ENCODE data around the gene VRK1.

VRK1 gene

GRCh38 chr14:96817750-96818666 is 20.8 kb downstream of the VRK1 start:
- no peaks in the 10 kb centered on the region for H3K4me1 ChIP-seq (ENCODE audit: control insufficient read depth in 5 of 5, insufficient read depth in 5 of 5, low read length in 5 of 5)
- H3K36me3 ChIP-seq (ENCODE audit: control insufficient read depth in 5 of 5, insufficient read depth in 5 of 5, low read length in 5 of 5) = no peaks in the 10 kb centered on the region
- H3K9ac ChIP-seq (ENCODE audit: low read length in 5 of 5) = no peak overlapping the region
- H3K9me3 ChIP-seq (ENCODE audit: control insufficient read depth in 5 of 5, low read length in 5 of 5) = no peaks in the 10 kb centered on the region
- H3K27me3 ChIP-seq (ENCODE audit: control insufficient read depth in 5 of 5, insufficient read depth in 4 of 5, low read length in 5 of 5) = no peaks in the 10 kb centered on the region
- no peak overlapping the region for H3K27ac ChIP-seq (ENCODE audit: low read depth, low read length)
- H3K4me3 ChIP-seq (ENCODE audit: low read depth in 1 of 5, low read length in 5 of 5) = no peak overlapping the region

DNA sequence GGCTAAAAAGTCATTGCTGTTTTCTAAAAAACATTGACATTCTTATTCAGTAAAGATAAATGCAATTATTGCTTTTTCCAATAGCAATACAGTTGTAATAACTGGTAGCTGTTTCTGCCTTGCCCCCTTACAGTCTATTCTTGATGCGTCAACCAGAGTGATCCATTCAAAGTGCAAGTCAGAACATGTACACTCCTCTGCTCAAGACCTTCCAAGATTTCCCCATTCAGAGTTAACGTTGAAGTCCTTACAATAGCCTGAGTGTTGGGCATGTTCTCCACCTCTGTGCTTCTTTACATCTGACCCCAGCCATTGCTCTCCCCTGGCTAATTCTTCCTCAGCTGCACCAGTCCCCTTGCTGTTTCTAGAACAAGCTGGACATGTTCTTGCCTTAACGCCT is 24.3 kb downstream of the VRK1 start:
- Histone ChIP-seq H3K27me3 (ENCODE audit: control insufficient read depth in 5 of 5, insufficient read depth in 4 of 5, low read length in 5 of 5) (no peaks in the 10 kb centered on the region), H3K9me3 (ENCODE audit: control insufficient read depth in 5 of 5, low read length in 5 of 5) (no peaks in the 10 kb centered on the region), H3K36me3 (ENCODE audit: control insufficient read depth in 5 of 5, insufficient read depth in 5 of 5, low read length in 5 of 5) (no peaks in the 10 kb centered on the region)

DNA sequence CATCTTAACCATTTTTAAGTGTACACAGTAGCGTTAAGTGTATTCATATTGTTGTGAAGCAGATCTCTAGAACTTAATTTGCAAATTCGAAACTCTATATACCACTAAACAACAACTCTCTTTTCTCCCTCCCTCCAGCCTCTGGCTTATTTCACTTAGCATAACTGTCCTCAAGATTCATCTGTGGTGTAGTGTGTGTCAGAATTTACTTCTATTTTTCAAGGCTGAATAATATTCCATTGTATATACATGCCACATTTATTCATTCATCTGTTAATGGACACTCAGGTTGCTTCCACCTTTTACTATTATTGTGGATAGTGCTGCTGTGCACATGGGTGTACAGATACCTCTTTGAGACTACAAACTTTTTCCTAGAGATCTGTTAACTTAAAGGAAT is 26.5 kb downstream of the VRK1 start:
- H3K36me3 ChIP-seq (ENCODE audit: control insufficient read depth in 5 of 5, insufficient read depth in 5 of 5, low read length in 5 of 5) = no peaks in the 10 kb centered on the region
- H3K27me3 ChIP-seq (ENCODE audit: control insufficient read depth in 5 of 5, insufficient read depth in 4 of 5, low read length in 5 of 5) = no peaks in the 10 kb centered on the region
- no peak overlapping the region for H3K9ac ChIP-seq (ENCODE audit: low read length in 5 of 5)
- peaks cover 0 to 2% (median 0%) of the 10 kb centered on the region in 5 donors for H3K4me1 ChIP-seq (ENCODE audit: control insufficient read depth in 5 of 5, insufficient read depth in 5 of 5, low read length in 5 of 5)
- H3K27ac ChIP-seq (ENCODE audit: low read depth, low read length) = no peak overlapping the region
- H3K9me3 ChIP-seq (ENCODE audit: control insufficient read depth in 5 of 5, low read length in 5 of 5) = no peaks in the 10 kb centered on the region
- no peak overlapping the region for H3K4me3 ChIP-seq (ENCODE audit: low read depth in 1 of 5, low read length in 5 of 5)

More for the DNA sequence above, 24.3 kb downstream of the VRK1 start:
- peaks cover 0 to 2% (median 0%) of the 10 kb centered on the region in 5 donors for H3K4me1 ChIP-seq (ENCODE audit: control insufficient read depth in 5 of 5, insufficient read depth in 5 of 5, low read length in 5 of 5)
- H3K9ac ChIP-seq (ENCODE audit: low read length in 5 of 5) = no peak overlapping the region
- H3K4me3 ChIP-seq (ENCODE audit: low read depth in 1 of 5, low read length in 5 of 5) = no peak overlapping the region
- H3K27ac ChIP-seq (ENCODE audit: low read depth, low read length) = no peak overlapping the region

GRCh38 chr14:96824283-96824682 is 27.1 kb downstream of the VRK1 start:
- Histone ChIP-seq H3K27ac (ENCODE audit: low read depth, low read length) (no peak overlapping the region), H3K9me3 (ENCODE audit: control insufficient read depth in 5 of 5, low read length in 5 of 5) (no peaks in the 10 kb centered on the region), H3K27me3 (ENCODE audit: control insufficient read depth in 5 of 5, insufficient read depth in 4 of 5, low read length in 5 of 5) (no peaks in the 10 kb centered on the region), H3K36me3 (ENCODE audit: control insufficient read depth in 5 of 5, insufficient read depth in 5 of 5, low read length in 5 of 5) (no peaks in the 10 kb centered on the region), H3K4me1 (ENCODE audit: control insufficient read depth in 5 of 5, insufficient read depth in 5 of 5, low read length in 5 of 5) (peaks cover 0 to 2% (median 0%) of the 10 kb centered on the region in 5 donors), H3K4me3 (ENCODE audit: low read depth in 1 of 5, low read length in 5 of 5) (no peak overlapping the region), H3K9ac (ENCODE audit: low read length in 5 of 5) (no peak overlapping the region)

GRCh38 chr14:96826818-96827217 is 29.6 kb downstream of the VRK1 start:
- Histone ChIP-seq H3K4me1 (ENCODE audit: control insufficient read depth in 5 of 5, insufficient read depth in 5 of 5, low read length in 5 of 5) (peaks cover 0 to 2% (median 0%) of the 10 kb centered on the region in 5 donors), H3K36me3 (ENCODE audit: control insufficient read depth in 5 of 5, insufficient read depth in 5 of 5, low read length in 5 of 5) (peaks cover 0 to 2% (median 0%) of the 10 kb centered on the region in 5 donors), H3K27me3 (ENCODE audit: control insufficient read depth in 5 of 5, insufficient read depth in 4 of 5, low read length in 5 of 5) (no peaks in the 10 kb centered on the region), H3K9ac (ENCODE audit: low read length in 5 of 5) (no peak overlapping the region), H3K9me3 (ENCODE audit: control insufficient read depth in 5 of 5, low read length in 5 of 5) (peaks cover 0 to 4% (median 0%) of the 10 kb centered on the region in 5 donors), H3K27ac (ENCODE audit: low read depth, low read length) (no peak overlapping the region), H3K4me3 (ENCODE audit: low read depth in 1 of 5, low read length in 5 of 5) (no peak overlapping the region)

DNA sequence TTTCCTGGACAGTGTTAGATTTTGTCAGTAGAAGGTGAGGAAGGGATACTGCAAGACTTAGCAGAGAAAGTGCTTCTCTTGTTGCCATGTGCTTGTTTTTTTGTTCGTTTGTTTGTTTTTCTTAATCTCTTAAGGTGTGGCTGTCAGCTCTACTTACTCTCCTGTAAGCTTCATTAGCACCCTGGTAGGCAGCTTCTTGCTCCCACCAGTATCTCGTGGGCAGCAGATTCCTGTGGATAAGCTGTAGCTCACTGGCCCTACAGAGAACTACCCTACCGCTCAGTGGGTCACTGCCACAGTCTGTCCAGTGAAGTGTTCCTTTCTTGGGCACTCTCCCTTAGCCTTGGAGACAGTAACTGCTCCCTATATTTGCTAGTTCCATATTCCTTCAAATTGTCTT is 30.1 kb downstream of the VRK1 start:
- no peak overlapping the region for H3K4me3 ChIP-seq (ENCODE audit: low read depth in 1 of 5, low read length in 5 of 5)
- H3K9me3 ChIP-seq (ENCODE audit: control insufficient read depth in 5 of 5, low read length in 5 of 5) = peaks cover 0 to 4% (median 0%) of the 10 kb centered on the region in 5 donors
- H3K9ac ChIP-seq (ENCODE audit: low read length in 5 of 5) = no peak overlapping the region
- H3K27me3 ChIP-seq (ENCODE audit: control insufficient read depth in 5 of 5, insufficient read depth in 4 of 5, low read length in 5 of 5) = no peaks in the 10 kb centered on the region
- no peak overlapping the region for H3K27ac ChIP-seq (ENCODE audit: low read depth, low read length)
- peaks cover 0 to 2% (median 0%) of the 10 kb centered on the region in 5 donors for H3K4me1 ChIP-seq (ENCODE audit: control insufficient read depth in 5 of 5, insufficient read depth in 5 of 5, low read length in 5 of 5)
- peaks cover 0 to 2% (median 0%) of the 10 kb centered on the region in 5 donors for H3K36me3 ChIP-seq (ENCODE audit: control insufficient read depth in 5 of 5, insufficient read depth in 5 of 5, low read length in 5 of 5)

DNA sequence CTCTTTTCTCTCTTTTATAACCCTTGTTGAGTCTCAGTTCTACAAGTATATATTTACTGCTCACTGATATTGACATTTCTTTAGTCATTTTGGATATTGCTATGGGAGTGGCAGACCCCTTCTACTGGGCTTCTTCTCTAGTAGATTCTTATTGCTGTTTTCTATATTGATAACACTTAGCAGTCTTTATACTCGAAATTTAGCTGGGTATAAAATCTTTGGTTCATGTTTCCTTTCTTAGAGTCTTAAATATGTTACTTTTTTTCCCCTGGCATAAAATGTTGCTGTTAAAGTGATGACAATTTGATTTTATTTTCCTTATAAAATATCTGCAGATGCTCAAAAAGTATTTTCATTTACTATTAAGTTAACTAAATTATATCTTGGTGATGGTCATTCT is 32.6 kb downstream of the VRK1 start:
- H3K36me3 ChIP-seq (ENCODE audit: control insufficient read depth in 5 of 5, insufficient read depth in 5 of 5, low read length in 5 of 5) = peaks cover 0 to 9% (median 2%) of the 10 kb centered on the region in 5 donors

DNA sequence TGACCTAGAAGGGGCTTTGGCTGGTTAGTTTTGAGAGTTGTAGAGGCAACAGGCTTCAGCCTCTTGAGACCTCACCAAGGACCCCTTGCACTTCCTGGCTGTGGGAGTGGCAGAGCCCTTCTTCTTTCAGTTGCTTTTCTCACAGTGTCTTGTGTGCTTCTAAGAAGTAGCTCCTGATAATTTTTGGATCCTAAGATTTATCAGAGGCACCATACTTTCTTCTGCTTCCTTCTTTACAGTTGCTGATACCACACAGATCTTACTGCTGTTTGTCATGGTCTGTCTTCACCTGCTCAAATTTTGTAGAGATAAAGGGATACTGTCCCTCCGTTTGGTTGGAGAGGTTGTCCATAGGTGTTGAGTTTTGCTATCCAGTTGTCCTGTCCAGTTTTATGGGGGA is 33.8 kb downstream of the VRK1 start:
- H3K4me3 ChIP-seq (ENCODE audit: low read depth in 1 of 5, low read length in 5 of 5) = no peak overlapping the region
- no peak overlapping the region for H3K27ac ChIP-seq (ENCODE audit: low read depth, low read length)
- H3K36me3 ChIP-seq (ENCODE audit: control insufficient read depth in 5 of 5, insufficient read depth in 5 of 5, low read length in 5 of 5) = peaks cover 0 to 17% (median 4%) of the 10 kb centered on the region in 5 donors
- H3K27me3 ChIP-seq (ENCODE audit: control insufficient read depth in 5 of 5, insufficient read depth in 4 of 5, low read length in 5 of 5) = no peaks in the 10 kb centered on the region
- peaks cover 0 to 2% (median 0%) of the 10 kb centered on the region in 5 donors for H3K4me1 ChIP-seq (ENCODE audit: control insufficient read depth in 5 of 5, insufficient read depth in 5 of 5, low read length in 5 of 5)
- H3K9me3 ChIP-seq (ENCODE audit: control insufficient read depth in 5 of 5, low read length in 5 of 5) = peaks cover 0 to 4% (median 0%) of the 10 kb centered on the region in 5 donors
- no peak overlapping the region for H3K9ac ChIP-seq (ENCODE audit: low read length in 5 of 5)

More for the DNA sequence above, 32.6 kb downstream of the VRK1 start:
- H3K9ac ChIP-seq (ENCODE audit: low read length in 5 of 5) = no peak overlapping the region
- H3K9me3 ChIP-seq (ENCODE audit: control insufficient read depth in 5 of 5, low read length in 5 of 5) = peaks cover 0 to 4% (median 0%) of the 10 kb centered on the region in 5 donors
- H3K4me1 ChIP-seq (ENCODE audit: control insufficient read depth in 5 of 5, insufficient read depth in 5 of 5, low read length in 5 of 5) = peaks cover 0 to 2% (median 0%) of the 10 kb centered on the region in 5 donors
- no peak overlapping the region for H3K27ac ChIP-seq (ENCODE audit: low read depth, low read length)
- H3K27me3 ChIP-seq (ENCODE audit: control insufficient read depth in 5 of 5, insufficient read depth in 4 of 5, low read length in 5 of 5) = no peaks in the 10 kb centered on the region
- H3K4me3 ChIP-seq (ENCODE audit: low read depth in 1 of 5, low read length in 5 of 5) = no peak overlapping the region

DNA sequence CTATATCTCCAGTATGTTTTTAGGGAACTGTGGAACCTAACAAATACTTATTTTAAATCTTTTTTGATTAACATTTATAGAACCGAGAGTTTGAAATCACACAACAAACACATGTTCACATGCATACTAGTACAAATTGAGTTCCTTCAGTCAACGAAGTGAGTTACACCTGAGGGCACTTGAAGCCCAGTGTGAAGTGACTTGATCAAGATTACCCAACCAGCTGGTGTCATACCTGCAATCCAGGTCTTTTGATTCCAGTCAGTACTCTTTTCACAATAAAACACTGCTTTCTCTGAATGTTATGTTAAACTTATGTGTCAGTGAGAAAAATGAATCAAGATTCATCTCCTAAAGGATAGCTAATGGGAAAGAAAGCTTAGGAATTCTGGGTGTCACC is 35.2 kb downstream of the VRK1 start:
- no peaks in the 10 kb centered on the region for H3K27me3 ChIP-seq (ENCODE audit: control insufficient read depth in 5 of 5, insufficient read depth in 4 of 5, low read length in 5 of 5)
- H3K9me3 ChIP-seq (ENCODE audit: control insufficient read depth in 5 of 5, low read length in 5 of 5) = peaks cover 0 to 4% (median 0%) of the 10 kb centered on the region in 5 donors
- peaks cover 6 to 21% (median 9%) of the 10 kb centered on the region in 5 donors for H3K36me3 ChIP-seq (ENCODE audit: control insufficient read depth in 5 of 5, insufficient read depth in 5 of 5, low read length in 5 of 5)
- no peak overlapping the region for H3K4me3 ChIP-seq (ENCODE audit: low read depth in 1 of 5, low read length in 5 of 5)
- no peak overlapping the region for H3K27ac ChIP-seq (ENCODE audit: low read depth, low read length)
- H3K4me1 ChIP-seq (ENCODE audit: control insufficient read depth in 5 of 5, insufficient read depth in 5 of 5, low read length in 5 of 5) = no peaks in the 10 kb centered on the region
- H3K9ac ChIP-seq (ENCODE audit: low read length in 5 of 5) = no peak overlapping the region

DNA sequence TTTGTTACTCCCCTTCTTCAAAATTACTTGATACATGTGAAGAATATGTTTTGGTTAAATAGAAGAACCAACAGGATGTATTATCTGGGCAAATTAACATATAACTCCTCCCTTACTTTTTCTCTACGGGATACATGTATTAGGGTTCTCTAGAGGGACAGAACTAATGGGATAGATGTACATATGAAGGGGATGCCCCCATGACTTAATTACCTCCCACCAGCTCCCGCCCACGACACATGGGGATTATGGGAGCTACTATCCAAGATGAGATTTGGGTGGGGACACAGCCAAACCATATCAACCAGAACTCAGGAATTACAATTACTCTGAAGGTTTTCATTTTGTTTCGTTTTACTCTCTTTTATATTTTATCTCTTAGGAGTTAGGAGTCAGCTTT is 41.3 kb downstream of the VRK1 start:
- Histone ChIP-seq H3K27me3 (ENCODE audit: control insufficient read depth in 5 of 5, insufficient read depth in 4 of 5, low read length in 5 of 5) (no peaks in the 10 kb centered on the region), H3K27ac (ENCODE audit: low read depth, low read length) (no peak overlapping the region), H3K9ac (ENCODE audit: low read length in 5 of 5) (no peak overlapping the region), H3K36me3 (ENCODE audit: control insufficient read depth in 5 of 5, insufficient read depth in 5 of 5, low read length in 5 of 5) (peaks cover 6 to 25% (median 9%) of the 10 kb centered on the region in 5 donors), H3K9me3 (ENCODE audit: control insufficient read depth in 5 of 5, low read length in 5 of 5) (no peaks in the 10 kb centered on the region), H3K4me3 (ENCODE audit: low read depth in 1 of 5, low read length in 5 of 5) (no peak overlapping the region), H3K4me1 (ENCODE audit: control insufficient read depth in 5 of 5, insufficient read depth in 5 of 5, low read length in 5 of 5) (no peaks in the 10 kb centered on the region)

All from subcutaneous abdominal adipose tissue (tissue), 5 donors.